GM19328 (cell line): ENCODE data around the gene TAOK2.
A peak's percentile ranks its signal among the peaks of the same experiment; 100 is the strongest.
"Not testable (repeated sequence)": the region's sequence is repeated elsewhere in the genome, so short reads cannot be mapped to it uniquely, and the experiment has no call there.

Experiments used
- ATAC-seq: cut with Tn5 transposase; IDR thresholded peaks from one replicate; pipeline ENCODE4 v1.9.1; 2021; ENCODE audit warnings: mild to moderate bottlenecking, moderate library complexity; ENCODE audit not compliant: unreplicated experiment

TAOK2 gene

GRCh38 chr16:29973384-29974246 is at the start of gene TAOK2:
Gene TAOK2 (plus strand): TSS chr16:29973868. CDS start chr16:29977773, 3,905 bp downstream.
- peak; percentile 92 for ATAC-seq

- no peak for ATAC-seq
Measured at GRCh38 chr16:29925105-29925756, 48.4 kb upstream of the TAOK2 start.

GRCh38 chr16:29925781-29926710 is 47.6 kb upstream of the TAOK2 start, which contains the start of gene KCTD13:
Gene KCTD13 (minus strand): TSS chr16:29926226. CDS start chr16:29926033, 193 bp downstream.
- peak; percentile 80 for ATAC-seq

GRCh38 chr16:29926711-29927052 is 47.0 kb upstream of the TAOK2 start:
- ATAC-seq: no peak

GRCh38 chr16:29927070-29927905 is 46.4 kb upstream of the TAOK2 start:
- ATAC-seq: no peak

- ATAC-seq: not testable (repeated sequence)
Measured at GRCh38 chr16:29931750-29932149, 41.9 kb upstream of the TAOK2 start.

GRCh38 chr16:29940656-29941055 is 33.0 kb upstream of the TAOK2 start:
- no peak for ATAC-seq

GRCh38 chr16:29943846-29944799 is 29.5 kb upstream of the TAOK2 start:
- ATAC-seq: no peak

GRCh38 chr16:29947897-29948296 is 25.8 kb upstream of the TAOK2 start:
- ATAC-seq: no peak

- no peak for ATAC-seq
Measured at GRCh38 chr16:29950806-29951461, 22.7 kb upstream of the TAOK2 start.

- no peak for ATAC-seq
Measured at GRCh38 chr16:29951625-29952365, 21.9 kb upstream of the TAOK2 start.

- no peak for ATAC-seq
Measured at GRCh38 chr16:29958756-29959155, 14.9 kb upstream of the TAOK2 start.

GRCh38 chr16:29959293-29959692 is 14.4 kb upstream of the TAOK2 start:
- no peak for ATAC-seq

- not testable (repeated sequence) for ATAC-seq
Measured at GRCh38 chr16:29959821-29960220, 13.8 kb upstream of the TAOK2 start.

- ATAC-seq: no peak
Measured at GRCh38 chr16:29961127-29961478, 12.6 kb upstream of the TAOK2 start.

GRCh38 chr16:29961479-29962343 is 12.0 kb upstream of the TAOK2 start, which contains the start of gene TMEM219:
Gene TMEM219 (plus strand): TSS chr16:29962079. CDS start chr16:29963144, 1,065 bp downstream.
- peak; percentile 81 for ATAC-seq
